GM23338 (cell line): Measurements from ENCODE around the gene PBXIP1. TPM values are rescaled to one million over a fixed set of nuclear protein-coding genes. Genes with fewer than 3 reads are reported as not detected.

Source experiments
- ATAC-seq: fragments of 200-7000 bp; cut with Tn5 transposase; 3 replicates; pipeline ENCODE4 v1.9.1; 2020
- DNase-seq: peaks from one replicate; pipeline ENCODE4 v3.0.0-alpha.2; 2015; ENCODE audit warnings: low spot score
- H2AFZ ChIP-seq: fragments of 200-600 bp; sonication (generic); 2 replicates; pipeline ENCODE4 v1.8.0; 2016; ENCODE audit warnings: antibody characterized with exemption, mild to moderate bottlenecking, moderate library complexity
- H3F3A ChIP-seq: fragments of 200-600 bp; sonication (generic); replicated peaks from 2 replicates; pipeline ENCODE4 v1.8.0; 2017; ENCODE audit warnings: antibody characterized with exemption, mixed run types, low read depth
- H3K27ac ChIP-seq: fragments of 200-600 bp; sonication (generic); 2 replicates; pipeline ENCODE4 v1.6.1; 2016; ENCODE audit warnings: low read depth
- H3K27me3 ChIP-seq: fragments of 200-600 bp; sonication (generic); 2 replicates; pipeline ENCODE4 v1.8.0; 2016; ENCODE audit warnings: mild to moderate bottlenecking, mixed run types, moderate library complexity; ENCODE audit not compliant: insufficient read depth
- H3K36me3 ChIP-seq: fragments of 200-600 bp; sonication (generic); 2 replicates; pipeline ENCODE4 v1.8.0; 2016; ENCODE audit warnings: mild to moderate bottlenecking; ENCODE audit not compliant: insufficient read depth
- H3K4me1 ChIP-seq: fragments of 200-600 bp; sonication (generic); 2 replicates; pipeline ENCODE4 v1.8.0; 2016; ENCODE audit warnings: mild to moderate bottlenecking, moderate library complexity; ENCODE audit not compliant: insufficient read depth
- H3K4me2 ChIP-seq: fragments of 200-600 bp; sonication (generic); 2 replicates; pipeline ENCODE4 v1.7.1; 2017; ENCODE audit warnings: mixed run types
- H3K4me3 ChIP-seq: fragments of 200-600 bp; sonication (generic); 2 replicates; pipeline ENCODE4 v1.6.1; 2016; ENCODE audit warnings: mixed run types
- H3K79me2 ChIP-seq: fragments of 200-600 bp; sonication (generic); replicated peaks from 2 replicates; pipeline ENCODE4 v1.8.0; 2017; ENCODE audit warnings: mild to moderate bottlenecking; ENCODE audit not compliant: insufficient read depth
- H3K9me2 ChIP-seq: fragments of 200-600 bp; sonication (generic); 2 replicates; pipeline ENCODE4 v1.8.0; 2017; ENCODE audit not compliant: insufficient read depth
- H4K20me1 ChIP-seq: fragments of 200-600 bp; sonication (generic); replicated peaks from 2 replicates; pipeline ENCODE4 v1.8.0; 2017; ENCODE audit warnings: mild to moderate bottlenecking; ENCODE audit not compliant: insufficient read depth
- H3K27ac Mint-ChIP-seq: 2 replicates; pipeline ENCODE4 v1.8.0; 2020; ENCODE audit warnings: inconsistent platforms, mild to moderate bottlenecking, moderate library complexity, mixed read lengths
- H3K27me3 Mint-ChIP-seq: 3 replicates; pipeline ENCODE4 v1.8.0; 2022; ENCODE audit warnings: low read depth, mild to moderate bottlenecking, moderate library complexity, mixed read lengths, inconsistent platforms; ENCODE audit not compliant: insufficient read depth, poor library complexity
- H3K36me3 Mint-ChIP-seq: 3 replicates; pipeline ENCODE4 v1.8.0; 2021; ENCODE audit warnings: low read depth, mild to moderate bottlenecking, inconsistent platforms, moderate library complexity, mixed read lengths
- H3K4me1 Mint-ChIP-seq: 3 replicates; pipeline ENCODE4 v1.8.0; 2020; ENCODE audit warnings: mild to moderate bottlenecking, inconsistent platforms, mixed read lengths
- H3K4me3 Mint-ChIP-seq: 3 replicates; pipeline ENCODE4 v1.8.0; 2021; ENCODE audit warnings: moderate library complexity, mild to moderate bottlenecking, inconsistent platforms, mixed read lengths
- H3K9me3 Mint-ChIP-seq: 3 replicates; pipeline ENCODE4 v1.8.0; 2020; ENCODE audit warnings: moderate library complexity, mild to moderate bottlenecking, inconsistent platforms, mixed read lengths
- CREB1 ChIP-seq: fragments of 250-450 bp; sonication (Bioruptor Pico); IDR thresholded peaks from 2 replicates; pipeline ENCODE4 v1.5.0; 2020; ENCODE audit warnings: low read depth, mild to moderate bottlenecking, moderate library complexity
- CTCF ChIP-seq, 2 experiments: fragments of 200-600 bp in 1 of 2; sonication (generic) in 1 of 2; conservative IDR thresholded peaks; 2 replicates each; pipeline versions ENCODE4 v1.5.1 to v1.6.1; 2016 to 2017; ENCODE audit warnings: antibody characterized with exemption in 2 of 2, low read depth in 2 of 2, mild to moderate bottlenecking in 2 of 2, moderate library complexity in 1 of 2
- EZH2phosphoT487 ChIP-seq: fragments of 200-600 bp; sonication (generic); IDR thresholded peaks from one replicate; pipeline ENCODE4 v1.8.1; 2018; ENCODE audit warnings: antibody characterized with exemption; ENCODE audit not compliant: unreplicated experiment
- JUNB ChIP-seq: IDR thresholded peaks from one replicate; pipeline ENCODE4 v1.6.1; 2016; ENCODE audit warnings: antibody characterized with exemption; ENCODE audit not compliant: unreplicated experiment
- POLR2AphosphoS5 ChIP-seq: IDR thresholded peaks from 2 replicates; pipeline ENCODE4 v1.6.1; 2016; ENCODE audit warnings: antibody characterized with exemption, low read depth
- STAT1 ChIP-seq: IDR thresholded peaks from one replicate; pipeline ENCODE4 v1.6.1; 2016; ENCODE audit warnings: antibody characterized with exemption; ENCODE audit not compliant: unreplicated experiment
- ZNF114 ChIP-seq: fragments of 250-450 bp; sonication (Bioruptor Pico); IDR thresholded peaks from 2 replicates; pipeline ENCODE4 v1.5.0; 2020; ENCODE audit warnings: mild to moderate bottlenecking, moderate library complexity
- ZNF331 ChIP-seq: fragments of 250-450 bp; sonication (Bioruptor Pico); IDR thresholded peaks from 2 replicates; pipeline ENCODE4 v1.5.0; 2020; ENCODE audit warnings: low read depth, mild to moderate bottlenecking, moderate library complexity
- polyA plus RNA-seq: library from polyadenylated mRNA; unstranded; fragments of >200 nt; fragmentation: Nextera tagmentation; extraction: Ambion mirVana; gene quantifications from 2 replicates; pipeline ENCODE4 v1.2.1, GENCODE V29; 2016
- total RNA-seq: library from RNA; depleted of rRNA; stranded (reverse); fragments of >200 nt; shearing (Covaris generic); gene quantifications from 2 replicates; pipeline ENCODE4 v1.2.3, GENCODE V29; 2014
- TF ChIP-seq, protein P1 (sequence below): IDR thresholded peaks from one replicate; pipeline ENCODE4 v1.6.1; 2018; ENCODE audit warnings: antibody characterized with exemption; ENCODE audit not compliant: unreplicated experiment
- TF ChIP-seq, protein P2 (sequence below): IDR thresholded peaks from 2 replicates; pipeline ENCODE4 v1.6.1; 2016; ENCODE audit warnings: antibody characterized with exemption

The PBXIP1 gene
- total and polyA plus RNA-seq, 2 experiments from 2014 or later, result 7.0 to 31.8 TPM

DNA sequence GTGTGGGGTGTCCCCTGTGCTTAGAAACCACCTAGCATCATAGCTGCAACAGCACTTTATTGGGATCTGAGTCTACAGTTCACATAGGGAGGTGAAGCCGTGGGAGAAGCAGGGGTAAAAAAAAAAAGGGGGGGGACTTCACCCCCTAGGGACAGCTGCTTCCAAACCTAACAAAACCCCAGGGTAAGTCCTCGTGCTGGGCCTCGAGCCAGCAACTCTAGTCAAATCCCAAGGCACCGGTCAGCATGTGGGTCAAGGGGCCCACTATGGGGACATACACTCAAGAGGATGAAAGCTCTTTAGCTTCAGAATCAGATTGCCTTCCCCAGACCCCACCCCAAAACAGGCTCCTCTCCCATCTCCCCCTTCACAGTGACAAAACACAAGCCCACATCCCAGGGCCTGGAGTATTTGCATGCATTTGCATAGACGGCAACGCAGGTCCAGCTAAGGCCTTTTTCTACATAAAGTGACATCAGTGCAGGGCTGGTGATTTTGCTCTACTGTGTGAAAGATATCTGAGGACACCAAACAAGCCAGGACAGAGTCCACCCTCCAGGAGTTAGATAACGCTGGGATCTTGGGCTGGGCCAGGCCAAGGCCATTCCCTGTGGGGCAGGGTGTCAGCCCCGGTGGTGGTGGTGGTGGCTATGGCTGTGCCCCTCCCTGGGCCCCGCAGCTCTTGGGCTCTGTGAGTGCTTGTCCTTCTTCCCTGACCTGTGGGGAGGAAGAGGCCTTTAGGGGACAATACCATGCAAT is 11.3 kb downstream of the PBXIP1 start:
- Histone ChIP-seq H3K27me3 (no peaks in the 10 kb centered on the region), H3F3A (no peaks in the 10 kb centered on the region), H4K20me1 (no peaks in the 10 kb centered on the region), H3K79me2 (no peaks in the 10 kb centered on the region), H3K4me2 (no peak overlapping the region), H3K4me3 (no peak overlapping the region), H3K27ac (peak overlapping the region; percentile 72; the same call in 1 of the 2 replicates), H2AFZ (no peak overlapping the region), H3K9me2 (no peaks in the 10 kb centered on the region), H3K4me1 (peaks cover 6% of the 10 kb centered on the region), H3K36me3 (no peaks in the 10 kb centered on the region)
- Mint-ChIP-seq H3K4me3 (no peak overlapping the region; the same call in 2 of the 3 replicates), H3K36me3 (no peaks in the 10 kb centered on the region; the same call in 2 of the 3 replicates), H3K9me3 (no peaks in the 10 kb centered on the region), H3K4me1 (peaks cover 21% of the 10 kb centered on the region), H3K27ac (no peak overlapping the region), H3K27me3 (peaks cover 12% of the 10 kb centered on the region)
- DNase-seq (no peak), ATAC-seq (no peak)
- TF ChIP-seq STAT1, result no peak
- no peak for TF ChIP-seq POLR2AphosphoS5
- TF ChIP-seq EZH2phosphoT487, result no peak
- TF ChIP-seq, protein P1, sequence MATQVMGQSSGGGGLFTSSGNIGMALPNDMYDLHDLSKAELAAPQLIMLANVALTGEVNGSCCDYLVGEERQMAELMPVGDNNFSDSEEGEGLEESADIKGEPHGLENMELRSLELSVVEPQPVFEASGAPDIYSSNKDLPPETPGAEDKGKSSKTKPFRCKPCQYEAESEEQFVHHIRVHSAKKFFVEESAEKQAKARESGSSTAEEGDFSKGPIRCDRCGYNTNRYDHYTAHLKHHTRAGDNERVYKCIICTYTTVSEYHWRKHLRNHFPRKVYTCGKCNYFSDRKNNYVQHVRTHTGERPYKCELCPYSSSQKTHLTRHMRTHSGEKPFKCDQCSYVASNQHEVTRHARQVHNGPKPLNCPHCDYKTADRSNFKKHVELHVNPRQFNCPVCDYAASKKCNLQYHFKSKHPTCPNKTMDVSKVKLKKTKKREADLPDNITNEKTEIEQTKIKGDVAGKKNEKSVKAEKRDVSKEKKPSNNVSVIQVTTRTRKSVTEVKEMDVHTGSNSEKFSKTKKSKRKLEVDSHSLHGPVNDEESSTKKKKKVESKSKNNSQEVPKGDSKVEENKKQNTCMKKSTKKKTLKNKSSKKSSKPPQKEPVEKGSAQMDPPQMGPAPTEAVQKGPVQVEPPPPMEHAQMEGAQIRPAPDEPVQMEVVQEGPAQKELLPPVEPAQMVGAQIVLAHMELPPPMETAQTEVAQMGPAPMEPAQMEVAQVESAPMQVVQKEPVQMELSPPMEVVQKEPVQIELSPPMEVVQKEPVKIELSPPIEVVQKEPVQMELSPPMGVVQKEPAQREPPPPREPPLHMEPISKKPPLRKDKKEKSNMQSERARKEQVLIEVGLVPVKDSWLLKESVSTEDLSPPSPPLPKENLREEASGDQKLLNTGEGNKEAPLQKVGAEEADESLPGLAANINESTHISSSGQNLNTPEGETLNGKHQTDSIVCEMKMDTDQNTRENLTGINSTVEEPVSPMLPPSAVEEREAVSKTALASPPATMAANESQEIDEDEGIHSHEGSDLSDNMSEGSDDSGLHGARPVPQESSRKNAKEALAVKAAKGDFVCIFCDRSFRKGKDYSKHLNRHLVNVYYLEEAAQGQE, result no peak
- TF ChIP-seq JUNB, result no peak
- TF ChIP-seq ZNF114 (CRISPR knock-in tag), result no peak
- TF ChIP-seq CREB1 (CRISPR knock-in tag), result no peak
- no peak for TF ChIP-seq ZNF331 (CRISPR knock-in tag)

GRCh38 chr1:154943649-154944400 is 12.1 kb downstream of the PBXIP1 start:
- H3F3A ChIP-seq, result no peaks in the 10 kb centered on the region
- TF ChIP-seq, protein P2, sequence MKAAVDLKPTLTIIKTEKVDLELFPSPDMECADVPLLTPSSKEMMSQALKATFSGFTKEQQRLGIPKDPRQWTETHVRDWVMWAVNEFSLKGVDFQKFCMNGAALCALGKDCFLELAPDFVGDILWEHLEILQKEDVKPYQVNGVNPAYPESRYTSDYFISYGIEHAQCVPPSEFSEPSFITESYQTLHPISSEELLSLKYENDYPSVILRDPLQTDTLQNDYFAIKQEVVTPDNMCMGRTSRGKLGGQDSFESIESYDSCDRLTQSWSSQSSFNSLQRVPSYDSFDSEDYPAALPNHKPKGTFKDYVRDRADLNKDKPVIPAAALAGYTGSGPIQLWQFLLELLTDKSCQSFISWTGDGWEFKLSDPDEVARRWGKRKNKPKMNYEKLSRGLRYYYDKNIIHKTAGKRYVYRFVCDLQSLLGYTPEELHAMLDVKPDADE, result no peak
- TF ChIP-seq EZH2phosphoT487 (no peak), CTCF (conservative IDR thresholded peaks at IDR 0.05; ENCODE audit: low read depth in 2 of 2) (peak; percentile 87 to 90), JUNB (no peak), STAT1 (no peak), POLR2AphosphoS5 (no peak)
- no peaks in the 10 kb centered on the region for H3K36me3 ChIP-seq
- no peak overlapping the region; the same call in 2 of the 3 replicates for H3K4me3 Mint-ChIP-seq
- no peaks in the 10 kb centered on the region for H3K9me2 ChIP-seq
- peak; percentile 79 for DNase-seq
- peak; percentile 86 for ATAC-seq
- H3K9me3 Mint-ChIP-seq, result no peaks in the 10 kb centered on the region
- H3K27me3 ChIP-seq, result no peaks in the 10 kb centered on the region
- H3K4me3 ChIP-seq, result no peak overlapping the region
- H3K27ac ChIP-seq, result peak overlapping the region; percentile 72; the same call in 1 of the 2 replicates
- no peak overlapping the region; the same call in 1 of the 2 replicates for H3K4me2 ChIP-seq
- no peaks in the 10 kb centered on the region; the same call in 1 of the 3 replicates for H3K36me3 Mint-ChIP-seq
- peaks cover 21% of the 10 kb centered on the region for H3K4me1 Mint-ChIP-seq
- no peak overlapping the region for H3K27ac Mint-ChIP-seq
- H4K20me1 ChIP-seq, result no peaks in the 10 kb centered on the region
- H3K79me2 ChIP-seq, result no peaks in the 10 kb centered on the region
- H2AFZ ChIP-seq, result no peak overlapping the region
- H3K4me1 ChIP-seq, result peaks cover 6% of the 10 kb centered on the region
- H3K27me3 Mint-ChIP-seq, result peaks cover 18% of the 10 kb centered on the region
